NB4 (cell line): ENCODE results near the gene ADCY1.

Experiments
- POLR2A ChIP-seq: IDR thresholded peaks from 2 replicates; pipeline ENCODE4 v1.6.1; 2011; ENCODE audit warnings: mild to moderate bottlenecking; ENCODE audit not compliant: insufficient read length; ENCODE audit errors: extremely low read depth
- TF ChIP-seq, protein P1 (sequence below): IDR thresholded peaks from one replicate; pipeline ENCODE4 v1.5.1; 2012; ENCODE audit warnings: low read depth, low read length
- TF ChIP-seq, protein P2 (sequence below): IDR thresholded peaks from 2 replicates; pipeline ENCODE4 v1.6.1; 2011; ENCODE audit warnings: low read depth, low read length

DNA sequence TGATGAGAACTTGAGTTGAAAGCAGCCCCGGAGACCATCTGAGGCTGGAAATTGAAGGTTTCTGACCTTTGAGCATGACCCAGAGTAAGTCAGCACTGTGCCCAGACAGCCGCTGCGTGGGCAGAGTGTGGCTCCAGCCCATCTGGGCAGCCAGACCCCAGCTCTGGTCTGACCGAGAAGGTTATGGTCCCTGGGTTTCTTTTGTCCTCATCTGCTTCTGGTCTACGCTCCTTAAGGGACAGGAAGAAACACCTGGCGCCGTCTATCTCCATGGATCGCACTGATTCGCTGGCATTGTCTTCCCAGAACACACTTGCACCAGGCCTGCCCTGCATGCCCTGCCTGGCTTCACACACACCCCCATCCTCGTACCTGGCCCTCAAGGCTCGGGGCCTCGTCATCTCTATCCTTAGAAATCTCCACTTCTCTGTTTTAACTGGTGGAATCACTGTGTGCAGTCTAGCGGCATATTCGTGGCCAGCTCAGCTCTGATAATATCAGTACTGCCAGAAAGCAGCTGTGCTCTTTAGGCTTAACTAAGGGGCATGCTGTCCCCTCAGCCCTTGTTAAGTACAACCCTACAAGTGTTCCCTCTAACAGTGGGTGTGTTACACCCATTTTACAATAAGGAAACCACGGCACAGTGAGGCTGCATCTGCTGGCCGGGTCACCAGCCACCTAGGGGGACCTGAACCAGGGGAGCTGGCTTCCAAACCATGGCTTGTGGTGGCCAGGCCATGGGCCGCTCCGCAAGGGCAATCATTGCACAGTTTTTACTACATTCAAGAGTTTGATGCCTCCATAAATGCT, 127.7 kb downstream of the ADCY1 start:
- TF ChIP-seq, protein P1, sequence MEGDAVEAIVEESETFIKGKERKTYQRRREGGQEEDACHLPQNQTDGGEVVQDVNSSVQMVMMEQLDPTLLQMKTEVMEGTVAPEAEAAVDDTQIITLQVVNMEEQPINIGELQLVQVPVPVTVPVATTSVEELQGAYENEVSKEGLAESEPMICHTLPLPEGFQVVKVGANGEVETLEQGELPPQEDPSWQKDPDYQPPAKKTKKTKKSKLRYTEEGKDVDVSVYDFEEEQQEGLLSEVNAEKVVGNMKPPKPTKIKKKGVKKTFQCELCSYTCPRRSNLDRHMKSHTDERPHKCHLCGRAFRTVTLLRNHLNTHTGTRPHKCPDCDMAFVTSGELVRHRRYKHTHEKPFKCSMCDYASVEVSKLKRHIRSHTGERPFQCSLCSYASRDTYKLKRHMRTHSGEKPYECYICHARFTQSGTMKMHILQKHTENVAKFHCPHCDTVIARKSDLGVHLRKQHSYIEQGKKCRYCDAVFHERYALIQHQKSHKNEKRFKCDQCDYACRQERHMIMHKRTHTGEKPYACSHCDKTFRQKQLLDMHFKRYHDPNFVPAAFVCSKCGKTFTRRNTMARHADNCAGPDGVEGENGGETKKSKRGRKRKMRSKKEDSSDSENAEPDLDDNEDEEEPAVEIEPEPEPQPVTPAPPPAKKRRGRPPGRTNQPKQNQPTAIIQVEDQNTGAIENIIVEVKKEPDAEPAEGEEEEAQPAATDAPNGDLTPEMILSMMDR, result no peak
- TF ChIP-seq POLR2A, result no peak
- TF ChIP-seq, protein P2, sequence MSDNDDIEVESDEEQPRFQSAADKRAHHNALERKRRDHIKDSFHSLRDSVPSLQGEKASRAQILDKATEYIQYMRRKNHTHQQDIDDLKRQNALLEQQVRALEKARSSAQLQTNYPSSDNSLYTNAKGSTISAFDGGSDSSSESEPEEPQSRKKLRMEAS, result no peak
